GM06990 (cell line): ENCODE measurements around the gene SLC45A1.

Experiments used
- DNase-seq: peaks from one replicate; pipeline ENCODE4 v3.0.0-alpha.2; 2011; ENCODE audit not compliant: insufficient read length; ENCODE audit errors: extremely low read depth
- H3K27me3 ChIP-seq: replicated peaks from 2 replicates; pipeline ENCODE4 v1.6.0; 2011; ENCODE audit warnings: low read length; ENCODE audit not compliant: control insufficient read depth, insufficient read depth
- H3K36me3 ChIP-seq: 2 replicates; pipeline ENCODE4 v1.5.1; 2011; ENCODE audit warnings: low read length; ENCODE audit not compliant: control insufficient read depth, insufficient read depth
- H3K4me3 ChIP-seq: replicated peaks from 2 replicates; pipeline ENCODE4 v1.5.1; 2011; ENCODE audit warnings: low read depth, mild to moderate bottlenecking, control low read depth, low read length
- CTCF ChIP-seq: IDR thresholded peaks from 2 replicates; pipeline ENCODE4 v1.5.1; 2011; ENCODE audit warnings: low read length, control low read depth, mild to moderate bottlenecking, inconsistent platforms; ENCODE audit not compliant: insufficient read depth, poor library complexity, severe bottlenecking

SLC45A1 gene

GRCh38 chr1:8361198-8361849 is 43.4 kb downstream of the SLC45A1 start:
- Histone ChIP-seq H3K4me3 (no peak overlapping the region), H3K27me3 (no peaks in the 10 kb centered on the region), H3K36me3 (peaks cover 47% of the 10 kb centered on the region)
- no peak for DNase-seq
- no peak for TF ChIP-seq CTCF

- Histone ChIP-seq H3K36me3 (peaks cover 39% of the 10 kb centered on the region), H3K4me3 (no peak overlapping the region), H3K27me3 (no peaks in the 10 kb centered on the region)
- no peak for TF ChIP-seq CTCF
- DNase-seq = no peak
Measured at GRCh38 chr1:8362701-8363101, 44.8 kb downstream of the SLC45A1 start.

- no peak overlapping the region for H3K4me3 ChIP-seq
- H3K27me3 ChIP-seq = no peaks in the 10 kb centered on the region
- peaks cover 34% of the 10 kb centered on the region for H3K36me3 ChIP-seq
- TF ChIP-seq CTCF = no peak
- DNase-seq = no peak
Measured at GRCh38 chr1:8363186-8363766, 45.4 kb downstream of the SLC45A1 start.

- Histone ChIP-seq H3K36me3 (peaks cover 32% of the 10 kb centered on the region), H3K4me3 (no peak overlapping the region), H3K27me3 (no peaks in the 10 kb centered on the region)
- DNase-seq = no peak
- TF ChIP-seq CTCF = no peak
Measured at GRCh38 chr1:8363767-8364301, 45.9 kb downstream of the SLC45A1 start.

GRCh38 chr1:8364528-8365442 is 46.9 kb downstream of the SLC45A1 start:
- TF ChIP-seq CTCF = no peak
- H3K36me3 ChIP-seq = peaks cover 24% of the 10 kb centered on the region

More at GRCh38 chr1:8364528-8365442, 46.9 kb downstream of the SLC45A1 start:
- no peak overlapping the region for H3K4me3 ChIP-seq
- no peaks in the 10 kb centered on the region for H3K27me3 ChIP-seq
- DNase-seq = no peak
